GM13976 (cell line): ENCODE results near the gene MAPK1.
"Not testable (repeated sequence)": the region's sequence is repeated elsewhere in the genome, so short reads cannot be mapped to it uniquely, and the experiment has no call there.

Experiments used
- DNase-seq: peaks from one replicate; pipeline ENCODE4 v3.0.0; 2012; ENCODE audit warnings: low spot score
- in situ Hi-C: fragments of 300-500 bp; cut with MboI; formaldehyde crosslinking; loops from one replicate; pipeline ENCODE4 v1.12.0; 2022; ENCODE audit warnings: low sequenced_read_pairs, mixed read lengths, inconsistent platforms; ENCODE audit not compliant: unreplicated experiment
- TF ChIP-seq, protein P1 (sequence below): IDR thresholded peaks from 2 replicates; pipeline ENCODE4 v1.5.1; 2012; ENCODE audit warnings: borderline replicate concordance, mild to moderate bottlenecking; ENCODE audit not compliant: insufficient read depth; ENCODE audit errors: extremely low read depth, missing control alignments, control extremely low read depth

MAPK1 gene

GRCh38 chr22:21790359-21790758, 77.1 kb downstream of the MAPK1 start:
- TF ChIP-seq, protein P1, sequence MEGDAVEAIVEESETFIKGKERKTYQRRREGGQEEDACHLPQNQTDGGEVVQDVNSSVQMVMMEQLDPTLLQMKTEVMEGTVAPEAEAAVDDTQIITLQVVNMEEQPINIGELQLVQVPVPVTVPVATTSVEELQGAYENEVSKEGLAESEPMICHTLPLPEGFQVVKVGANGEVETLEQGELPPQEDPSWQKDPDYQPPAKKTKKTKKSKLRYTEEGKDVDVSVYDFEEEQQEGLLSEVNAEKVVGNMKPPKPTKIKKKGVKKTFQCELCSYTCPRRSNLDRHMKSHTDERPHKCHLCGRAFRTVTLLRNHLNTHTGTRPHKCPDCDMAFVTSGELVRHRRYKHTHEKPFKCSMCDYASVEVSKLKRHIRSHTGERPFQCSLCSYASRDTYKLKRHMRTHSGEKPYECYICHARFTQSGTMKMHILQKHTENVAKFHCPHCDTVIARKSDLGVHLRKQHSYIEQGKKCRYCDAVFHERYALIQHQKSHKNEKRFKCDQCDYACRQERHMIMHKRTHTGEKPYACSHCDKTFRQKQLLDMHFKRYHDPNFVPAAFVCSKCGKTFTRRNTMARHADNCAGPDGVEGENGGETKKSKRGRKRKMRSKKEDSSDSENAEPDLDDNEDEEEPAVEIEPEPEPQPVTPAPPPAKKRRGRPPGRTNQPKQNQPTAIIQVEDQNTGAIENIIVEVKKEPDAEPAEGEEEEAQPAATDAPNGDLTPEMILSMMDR, result no peak
- no peak for DNase-seq
- in situ Hi-C loops, result no loop called here

DNA sequence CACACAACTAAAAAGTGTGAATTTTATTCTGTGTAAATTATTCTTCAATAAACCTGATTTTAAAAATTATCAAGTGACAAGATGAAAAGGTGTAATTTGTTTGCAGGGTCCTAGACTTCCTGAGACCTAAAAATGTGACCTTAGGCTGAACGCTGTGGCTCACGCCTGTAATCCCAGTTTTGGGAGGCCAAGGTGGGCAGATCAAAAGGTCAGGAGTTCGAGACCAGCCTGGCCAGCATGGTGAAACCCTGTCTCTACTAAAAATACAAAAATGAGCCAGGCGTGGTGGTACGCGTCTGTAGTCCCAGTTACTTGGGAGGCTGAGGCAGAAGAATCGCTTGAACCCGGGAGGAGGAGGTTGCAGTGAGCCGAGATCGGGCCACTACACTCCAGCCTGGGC, 79.9 kb downstream of the MAPK1 start:
- in situ Hi-C loops, DNase-seq: not testable (repeated sequence)

DNA sequence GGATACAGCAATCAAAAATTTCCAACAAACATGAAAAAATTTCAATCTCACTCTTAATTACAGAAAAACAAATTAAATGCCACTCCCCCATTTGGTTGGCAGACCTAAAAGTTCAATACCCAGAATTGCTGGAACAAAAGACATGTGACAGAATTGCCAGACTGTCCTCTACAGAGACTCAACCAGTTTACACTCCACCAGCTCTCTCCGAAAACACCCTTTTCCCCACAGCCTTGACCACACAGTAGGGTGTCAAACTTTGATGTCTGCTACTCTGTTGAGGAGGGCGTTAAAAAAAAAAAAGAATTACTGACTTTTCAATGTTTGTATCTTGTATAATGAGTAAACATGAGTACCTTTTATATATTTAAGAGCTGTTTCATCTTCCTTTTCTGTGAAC, 87.2 kb downstream of the MAPK1 start:
- in situ Hi-C loops, result no loop called here
- TF ChIP-seq, protein P1, result no peak
- no peak for DNase-seq

DNA sequence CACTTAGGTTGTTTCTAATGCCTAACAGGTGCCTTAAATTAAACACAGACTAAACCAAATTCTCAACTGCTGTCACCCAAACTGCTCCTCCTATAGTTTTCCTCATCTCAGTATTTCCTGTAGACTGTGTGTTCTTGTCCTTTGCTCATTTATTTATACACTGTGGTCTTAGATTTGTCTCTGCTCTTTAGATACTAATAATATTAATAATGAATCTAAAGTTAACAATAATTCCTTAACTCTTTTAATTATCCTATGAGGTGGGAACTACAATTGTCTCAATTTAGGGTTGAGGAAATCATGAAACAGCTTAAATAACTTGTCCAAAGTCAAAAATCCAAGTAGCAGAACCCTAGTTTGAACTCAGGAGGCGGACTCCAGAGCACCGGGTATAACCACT, 88.0 kb downstream of the MAPK1 start:
- no peak for DNase-seq
- TF ChIP-seq, protein P1, result no peak
- in situ Hi-C loops, result no loop called here

- in situ Hi-C loops, result no loop called here
- DNase-seq, result no peak
- TF ChIP-seq, protein P1, result no peak
Measured at GRCh38 chr22:21778705-21779363, 88.6 kb downstream of the MAPK1 start.

DNA sequence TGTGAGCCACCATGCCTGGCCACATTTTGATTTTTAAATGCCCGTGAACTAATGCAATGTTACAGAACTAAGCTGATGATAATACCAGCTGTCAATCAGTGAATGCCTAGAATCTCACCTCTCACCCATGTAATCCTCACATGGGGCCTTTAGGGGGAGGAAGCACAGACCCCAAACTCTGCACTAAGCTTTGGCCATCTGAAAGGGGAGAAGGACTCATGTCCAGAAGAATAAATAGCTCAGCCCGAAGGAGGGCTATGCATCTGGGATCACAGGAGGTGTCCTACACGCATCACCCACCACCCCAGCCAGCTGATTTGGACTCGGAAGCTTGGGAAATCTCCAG, 95.8 kb downstream of the MAPK1 start:
- no peak for DNase-seq
- TF ChIP-seq, protein P1, result no peak
- in situ Hi-C loops, result no loop called here

GRCh38 chr22:21768435-21768834, 99.0 kb downstream of the MAPK1 start:
- DNase-seq, result no peak
- TF ChIP-seq, protein P1, result no peak
- in situ Hi-C loops, result no loop called here
